ENCODE data around the gene ABCB6. TPM values are rescaled to one million over a fixed set of nuclear protein-coding genes. Genes with fewer than 3 reads are reported as not detected.
A peak's percentile ranks its signal among the peaks of the same experiment; 100 is the strongest.

The ABCB6 gene
- total and polyA plus RNA-seq, 10 of the 15 experiments (the other 5 are each of a cell fraction or from before 2014, with no cell fraction given), result 2.3 to 22.1 (median 13.8) TPM

GRCh38 chr2:219206328-219207133 is 12.2 kb downstream of the ABCB6 start, which contains the start of gene ZFAND2B (continued):
- TF ChIP-seq JUND (IDR thresholded peaks at IDR 0.05; ENCODE audit: low read depth, low read length), result peak; percentile 68; the same call in 1 of the 2 replicates
- TF ChIP-seq MXI1 (IDR thresholded peaks at IDR 0.05; ENCODE audit: low read depth, low read length), result peak; percentile 54
- TF ChIP-seq BRCA1 (IDR thresholded peaks at IDR 0.05; ENCODE audit: low read depth, low read length), result no peak
- no peak for TF ChIP-seq SIX5 (IDR thresholded peaks at IDR 0.05; ENCODE audit: low read depth, low read length, severe bottlenecking)
- no peak; the same call in none of the 2 replicates for TF ChIP-seq ZNF687 (IDR thresholded peaks at IDR 0.05)
- TF ChIP-seq PAX5 (IDR thresholded peaks at IDR 0.05; ENCODE audit: borderline replicate concordance, low read depth, low read length), result no peak; the same call in 1 of the 2 replicates
- TF ChIP-seq MYC (IDR thresholded peaks at IDR 0.05; ENCODE audit: insufficient read depth, insufficient read length, insufficient replicate concordance, low read length, severe bottlenecking), result no peak
- no peak for TF ChIP-seq ZBTB11 (CRISPR knock-in tag; IDR thresholded peaks at IDR 0.05)
- TF ChIP-seq CREM (IDR thresholded peaks at IDR 0.05; ENCODE audit: low read depth), result peak; percentile 66; the same call in 1 of the 2 replicates
- 0 out of 2 replicates have a peak, but pooled peaks have one; percentile 24 for TF ChIP-seq RUNX3 (IDR thresholded peaks at IDR 0.05; ENCODE audit: low read length)
- TF ChIP-seq WRNIP1 (IDR thresholded peaks at IDR 0.05; ENCODE audit: borderline replicate concordance, low read depth, low read length), result no peak
- no peak for TF ChIP-seq CHD4 (IDR thresholded peaks at IDR 0.05)
- no peak for TF ChIP-seq MYB (IDR thresholded peaks at IDR 0.05; ENCODE audit: borderline replicate concordance, low read depth, low read length)
- TF ChIP-seq MTA2 (IDR thresholded peaks at IDR 0.05; ENCODE audit: low read depth), result no peak
- no peak for TF ChIP-seq ZNF274 (IDR thresholded peaks at IDR 0.05; ENCODE audit: insufficient read depth, insufficient read length)
- peak; percentile 73 for TF ChIP-seq ATF7 (IDR thresholded peaks at IDR 0.05; ENCODE audit: low read depth)
- peak; percentile 65; the same call in 1 of the 2 replicates for TF ChIP-seq DPF2 (IDR thresholded peaks at IDR 0.05)
- no peak; the same call in 1 of the 2 replicates for TF ChIP-seq MAX (IDR thresholded peaks at IDR 0.05; ENCODE audit: low read depth, low read length)
- TF ChIP-seq EGR1 (IDR thresholded peaks at IDR 0.05; ENCODE audit: borderline replicate concordance in 1 of 2, low read depth in 2 of 2, low read length in 2 of 2), result peak; percentile 42 to 84; a peak in 2 of 3 replicates
- peak; percentile 71 to 86 for TF ChIP-seq SRF (IDR thresholded peaks at IDR 0.05; ENCODE audit: low read depth in 2 of 2, low read length in 2 of 2)
- TF ChIP-seq USF2 (IDR thresholded peaks at IDR 0.05; ENCODE audit: borderline replicate concordance, low read depth, low read length), result no peak
- TF ChIP-seq CHD1 (IDR thresholded peaks at IDR 0.05; ENCODE audit: low read depth, low read length), result no peak

All from GM12878 (cell line).